Testis (tissue), 3 donors: ENCODE data around the gene VTCN1. TPM values are rescaled to one million over a fixed set of nuclear protein-coding genes. Genes with fewer than 3 reads are reported as not detected.
A peak's percentile ranks its signal among the peaks of the same experiment; 100 is the strongest.

Experiments used
- DNase-seq: peaks from one replicate; pipeline ENCODE4 v3.0.0-alpha.2; 2019
- H3K27ac ChIP-seq, 2 donors: fragments of 200-600 bp; sonication (generic); one replicate each; pipeline ENCODE4 v1.5.1; 2019
- H3K27me3 ChIP-seq: fragments of 200-600 bp; sonication (generic); one replicate; pipeline ENCODE4 v1.5.1; 2019
- H3K36me3 ChIP-seq: fragments of 200-600 bp; sonication (generic); one replicate; pipeline ENCODE4 v1.5.1; 2017; ENCODE audit warnings: low read depth; ENCODE audit errors: missing control alignments
- H3K4me1 ChIP-seq: fragments of 200-600 bp; sonication (generic); one replicate; pipeline ENCODE4 v1.5.1; 2019
- H3K4me3 ChIP-seq, 2 donors: fragments of 200-600 bp; sonication (generic); one replicate each; pipeline ENCODE4 v1.5.1; 2017 to 2019
- H3K9me3 ChIP-seq: fragments of 200-600 bp; sonication (generic); one replicate; pipeline ENCODE4 v1.5.1; 2017
- CTCF ChIP-seq, 3 experiments: fragments of 450-650 bp in 2 of 3; fragments of 200-600 bp in 1 of 3; sonication (generic) in 1 of 3; IDR thresholded peaks; one replicate each; pipeline ENCODE4 v1.5.1; 2016 to 2019; ENCODE audit warnings: antibody characterized with exemption in 3 of 3, mild to moderate bottlenecking in 2 of 3, moderate library complexity in 1 of 3
- POLR2A ChIP-seq: fragments of 450-650 bp; IDR thresholded peaks from one replicate; pipeline ENCODE4 v1.6.1; 2017; ENCODE audit warnings: antibody characterized with exemption, mild to moderate bottlenecking, moderate library complexity
- WGBS, 2 donors: methylation state at CpG; one replicate each; pipeline ENCODE4 v1.1.5; 2018; 5-methylcytosine and 5-hydroxymethylcytosine counted together
- intact Hi-C: fragments of 100-400 bp; cut with DNase I; formaldehyde crosslinking; loops from one replicate; pipeline ENCODE4 v1.15.1; 2023; ENCODE audit warnings: low total_unique reads
- polyA plus RNA-seq: library from polyadenylated mRNA; stranded (reverse); fragments of 350-450 nt; fragmentation: Illumina TruSeq; extraction: RNeasy Lipid Tissue Mini Kit (QIAGEN cat#74804); gene quantifications from one replicate; pipeline ENCODE4 v1.2.3, GENCODE V29; 2014; ENCODE audit warnings: low read depth, low replicate concordance; ENCODE audit not compliant: insufficient read depth
- total RNA-seq, 2 donors: library from RNA; depleted of rRNA; stranded (reverse); fragments of >200 nt; gene quantifications; one replicate each; pipeline ENCODE4 v1.2.3, GENCODE V29; 2016

The VTCN1 gene
- total and polyA plus RNA-seq, 3 donors from 2014 or later: 1.3 to 2.6 (median 1.9) TPM

DNA sequence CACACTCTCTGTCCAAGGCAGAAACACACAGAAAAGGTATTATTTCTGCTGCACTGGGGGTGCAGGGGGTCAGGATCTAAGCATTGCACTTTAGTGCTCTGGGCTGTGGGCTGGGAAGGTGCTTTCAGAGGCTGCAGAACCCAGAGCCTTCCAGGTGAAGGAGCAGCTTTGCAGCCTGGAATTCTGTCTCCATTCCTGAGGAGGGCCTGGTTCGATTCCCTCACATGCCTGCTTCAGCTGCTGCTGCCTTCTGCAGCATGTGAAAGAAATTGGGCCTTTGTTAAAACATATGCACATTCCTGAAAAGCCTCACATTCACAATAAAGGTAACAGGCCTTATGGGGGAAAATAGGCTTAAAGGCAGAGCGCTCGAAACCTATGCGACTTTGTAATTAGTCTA, 35.9 kb downstream of the VTCN1 start:
- no peaks in the 10 kb centered on the region for H3K27me3 ChIP-seq
- peaks cover 6% of the 10 kb centered on the region for H3K4me1 ChIP-seq
- no peak for TF ChIP-seq CTCF (IDR thresholded peaks at IDR 0.05)
- TF ChIP-seq POLR2A: no peak
- no peak overlapping the region for H3K27ac ChIP-seq
- intact Hi-C loops: no loop called here
- H3K9me3 ChIP-seq: no peaks in the 10 kb centered on the region
- no peaks in the 10 kb centered on the region for H3K36me3 ChIP-seq
- WGBS, 2 donors: 92 to 98% methylated on average over 4 of the region's 4 CpGs
- no peak for DNase-seq
- H3K4me3 ChIP-seq: no peak overlapping the region

GRCh38 chr1:117173691-117174090, 37.0 kb downstream of the VTCN1 start:
- Histone ChIP-seq H3K27me3 (no peaks in the 10 kb centered on the region), H3K4me1 (peaks cover 2% of the 10 kb centered on the region), H3K4me3 (no peak overlapping the region), H3K27ac (no peak overlapping the region), H3K36me3 (no peaks in the 10 kb centered on the region), H3K9me3 (no peaks in the 10 kb centered on the region)
- TF ChIP-seq CTCF (IDR thresholded peaks at IDR 0.05): no peak
- no peak for TF ChIP-seq POLR2A
- 53 to 66% methylated on average over 6 of the region's 6 CpGs for WGBS, 2 donors
- no peak for DNase-seq
- intact Hi-C loops: no loop called here

- no peaks in the 10 kb centered on the region for H3K9me3 ChIP-seq
- H3K4me1 ChIP-seq: no peaks in the 10 kb centered on the region
- WGBS, 2 donors: 71 to 82% methylated on average over 10 of the region's 10 CpGs
- no peak for DNase-seq
- intact Hi-C loops: no loop called here
- no peak overlapping the region for H3K4me3 ChIP-seq
- H3K36me3 ChIP-seq: no peaks in the 10 kb centered on the region
- H3K27ac ChIP-seq: no peak overlapping the region
- TF ChIP-seq CTCF (IDR thresholded peaks at IDR 0.05) (no peak), POLR2A (no peak)
- no peaks in the 10 kb centered on the region for H3K27me3 ChIP-seq
Measured at GRCh38 chr1:117173006-117173405, 37.7 kb downstream of the VTCN1 start.

- no peaks in the 10 kb centered on the region for H3K9me3 ChIP-seq
- no peaks in the 10 kb centered on the region for H3K4me1 ChIP-seq
- H3K27me3 ChIP-seq: no peaks in the 10 kb centered on the region
- WGBS, 2 donors: 57 to 68% methylated on average over 18 of the region's 18 CpGs
- intact Hi-C loops: no loop called here
- H3K4me3 ChIP-seq: peak overlapping the region in 1 of 2 donors; percentile 20
- DNase-seq: peak; percentile 74
- no peaks in the 10 kb centered on the region for H3K36me3 ChIP-seq
- no peak for TF ChIP-seq CTCF (IDR thresholded peaks at IDR 0.05)
- no peak for TF ChIP-seq POLR2A
- H3K27ac ChIP-seq: peak overlapping the region in 1 of 2 donors; percentile 18
Measured at GRCh38 chr1:117171900-117172511, 38.7 kb downstream of the VTCN1 start.
